IMR-90 (cell line): ENCODE measurements around the gene NFATC3. TPM values are rescaled to one million over a fixed set of nuclear protein-coding genes. Genes with fewer than 3 reads are reported as not detected.

Experiments
- ATAC-seq: fragments of 200-7000 bp; cut with Tn5 transposase; 2 replicates; pipeline ENCODE4 v1.9.1; 2020; ENCODE audit warnings: low read depth, mild to moderate bottlenecking, moderate library complexity
- BruUV-seq: library from RNA; stranded (reverse); fragments of 400-500 nt; replicated peaks from 2 replicates; lab custom pipeline; 2021; lab: Mats Ljungman, UMichigan
- CTCF ChIA-PET: fragments of 300-600 bp; formaldehyde crosslinking; extraction: SDS; loops from one replicate; lab custom pipeline; 2021; ENCODE audit warnings: antibody characterized with exemption; lab: Yijun Ruan, JAX
- POLR2A ChIA-PET: fragments of 300-600 bp; sonication (Branson Sonifier 250); formaldehyde crosslinking; loops from one replicate; lab custom pipeline; 2022; ENCODE audit warnings: antibody characterized with exemption; ENCODE audit not compliant: unreplicated experiment; lab: Charles Lee
- DNase-seq: peaks from one replicate; pipeline ENCODE4 v3.0.0; 2013
- H2AFZ ChIP-seq: replicated peaks from 2 replicates; pipeline ENCODE3; 2013; ENCODE audit warnings: low read length, mild to moderate bottlenecking; ENCODE audit not compliant: poor library complexity
- H2AK5ac ChIP-seq: 2 replicates; pipeline ENCODE4 v1.6.1; 2013; ENCODE audit warnings: low read depth, low read length, inconsistent platforms
- H2AK9ac ChIP-seq: replicated peaks from 2 replicates; pipeline ENCODE3; 2013; ENCODE audit warnings: mild to moderate bottlenecking, low read depth, low read length, moderate library complexity; ENCODE audit not compliant: poor library complexity
- H2BK120ac ChIP-seq: 2 replicates; pipeline ENCODE4 v1.6.1; 2013; ENCODE audit warnings: low read depth, low read length, inconsistent platforms
- H2BK15ac ChIP-seq: 3 replicates; pipeline ENCODE4 v1.6.1; 2013; ENCODE audit warnings: low read depth, low read length, inconsistent platforms
- H2BK20ac ChIP-seq: 2 replicates; pipeline ENCODE4 v1.6.1; 2013; ENCODE audit warnings: low read depth, mild to moderate bottlenecking, inconsistent platforms, low read length, moderate library complexity
- H2BK5ac ChIP-seq: 2 replicates; pipeline ENCODE4 v1.6.1; 2013; ENCODE audit warnings: mild to moderate bottlenecking, low read depth, low read length, inconsistent platforms; ENCODE audit not compliant: poor library complexity, severe bottlenecking
- H3K14ac ChIP-seq: replicated peaks from 2 replicates; pipeline ENCODE4 v1.6.1; 2013; ENCODE audit warnings: low read depth, low read length, inconsistent platforms
- H3K18ac ChIP-seq: 2 replicates; pipeline ENCODE4 v1.6.1; 2013; ENCODE audit warnings: low read depth, low read length, control low read depth
- H3K23ac ChIP-seq: 2 replicates; pipeline ENCODE4 v1.6.1; 2013; ENCODE audit warnings: low read depth, low read length, inconsistent platforms
- H3K27ac ChIP-seq: 2 replicates; pipeline ENCODE4 v1.5.1; 2013; ENCODE audit warnings: mild to moderate bottlenecking, control low read depth, low read length; ENCODE audit not compliant: insufficient read depth
- H3K27me3 ChIP-seq: 2 replicates; pipeline ENCODE4 v1.6.1; 2013; ENCODE audit warnings: low read length; ENCODE audit not compliant: control insufficient read depth, insufficient read depth
- H3K36me3 ChIP-seq: 2 replicates; pipeline ENCODE4 v1.6.1; 2013; ENCODE audit warnings: low read length, mixed read lengths; ENCODE audit not compliant: control insufficient read depth, insufficient read depth
- H3K4ac ChIP-seq: 2 replicates; pipeline ENCODE4 v1.6.1; 2013; ENCODE audit warnings: low read depth, low read length, inconsistent platforms
- H3K4me1 ChIP-seq: 2 replicates; pipeline ENCODE4 v1.6.1; 2013; ENCODE audit warnings: low read length, mixed read lengths; ENCODE audit not compliant: control insufficient read depth, insufficient read depth
- H3K4me2 ChIP-seq: 2 replicates; pipeline ENCODE4 v1.6.1; 2013; ENCODE audit warnings: low read depth, mild to moderate bottlenecking, control low read depth, low read length, moderate library complexity
- H3K4me3 ChIP-seq: 2 replicates; pipeline ENCODE4 v1.5.1; 2013; ENCODE audit warnings: low read depth, mild to moderate bottlenecking, control low read depth, low read length, moderate library complexity; ENCODE audit not compliant: insufficient read depth
- H3K56ac ChIP-seq: 2 replicates; pipeline ENCODE4 v1.6.1; 2013; ENCODE audit warnings: low read length, inconsistent platforms; ENCODE audit not compliant: insufficient read depth; ENCODE audit errors: extremely low read depth
- H3K79me1 ChIP-seq, 2 experiments: 2 replicates each; pipeline ENCODE4 v1.6.1; 2013; ENCODE audit warnings: low read length in 2 of 2, inconsistent platforms in 1 of 2, low read depth in 1 of 2
- H3K9ac ChIP-seq: 2 replicates; pipeline ENCODE4 v1.6.1; 2013; ENCODE audit warnings: low read depth, low read length, control low read depth
- H3K9me1 ChIP-seq: 2 replicates; pipeline ENCODE4 v1.6.1; 2013; ENCODE audit warnings: low read length, inconsistent platforms; ENCODE audit not compliant: insufficient read depth
- H3K9me3 ChIP-seq: 2 replicates; pipeline ENCODE4 v1.6.1; 2013; ENCODE audit warnings: low read length; ENCODE audit not compliant: control insufficient read depth, insufficient read depth
- H4K20me1 ChIP-seq: 2 replicates; pipeline ENCODE4 v1.6.1; 2013; ENCODE audit warnings: low read length, inconsistent platforms; ENCODE audit not compliant: insufficient read depth
- H4K5ac ChIP-seq: 2 replicates; pipeline ENCODE4 v1.6.1; 2013; ENCODE audit warnings: mild to moderate bottlenecking, low read depth, low read length, control low read depth
- H4K8ac ChIP-seq, 2 experiments: 2 replicates each; pipeline ENCODE4 v1.6.1; 2013; ENCODE audit warnings: low read depth in 2 of 2, low read length in 2 of 2, control low read depth in 1 of 2, inconsistent platforms in 1 of 2
- H4K91ac ChIP-seq: 2 replicates; pipeline ENCODE4 v1.6.1; 2013; ENCODE audit warnings: low read depth, low read length, inconsistent platforms; ENCODE audit not compliant: insufficient read depth
- BHLHE40 ChIP-seq: fragments of 150-350 bp; IDR thresholded peaks from 2 replicates; pipeline ENCODE4 v1.6.1; 2016; ENCODE audit warnings: mild to moderate bottlenecking, low read depth, low read length
- CEBPB ChIP-seq: IDR thresholded peaks from 2 replicates; pipeline ENCODE4 v1.6.1; 2012; ENCODE audit warnings: low read depth, low read length, improper control_type of control experiment
- CHD1 ChIP-seq: IDR thresholded peaks from 2 replicates; pipeline ENCODE4 v1.6.1; 2012; ENCODE audit warnings: low read depth, low read length, improper control_type of control experiment
- CTCF ChIP-seq: conservative IDR thresholded peaks from 2 replicates; pipeline ENCODE4 v1.5.1; 2012; ENCODE audit warnings: mild to moderate bottlenecking, low read depth, low read length, improper control_type of control experiment
- ELK1 ChIP-seq: fragments of 150-350 bp; IDR thresholded peaks from 2 replicates; pipeline ENCODE4 v1.6.1; 2016; ENCODE audit warnings: low read depth, mild to moderate bottlenecking, low read length, moderate library complexity, borderline replicate concordance
- FOS ChIP-seq: fragments of 150-350 bp; IDR thresholded peaks from 2 replicates; pipeline ENCODE4 v1.6.1; 2016; ENCODE audit warnings: low read depth, low read length
- MAFK ChIP-seq: IDR thresholded peaks from 2 replicates; pipeline ENCODE4 v1.6.1; 2012; ENCODE audit warnings: low read depth, low read length, improper control_type of control experiment
- MAZ ChIP-seq: IDR thresholded peaks from 2 replicates; pipeline ENCODE4 v1.6.1; 2012; ENCODE audit warnings: low read depth, mild to moderate bottlenecking, low read length, improper control_type of control experiment, moderate library complexity, borderline replicate concordance
- MXI1 ChIP-seq: IDR thresholded peaks from 2 replicates; pipeline ENCODE4 v1.6.1; 2012; ENCODE audit warnings: low read depth, mild to moderate bottlenecking, low read length, moderate library complexity, borderline replicate concordance
- NFE2L2 ChIP-seq: fragments of 150-350 bp; IDR thresholded peaks from 2 replicates; pipeline ENCODE4 v1.6.1; 2016; ENCODE audit warnings: low read depth, mild to moderate bottlenecking, low read length
- POLR2A ChIP-seq: IDR thresholded peaks from 2 replicates; pipeline ENCODE4 v1.6.1; 2012; ENCODE audit warnings: mild to moderate bottlenecking, low read depth, low read length
- SMC3 ChIP-seq: fragments of 150-350 bp; IDR thresholded peaks from 2 replicates; pipeline ENCODE4 v1.6.1; 2016; ENCODE audit warnings: low read depth, mild to moderate bottlenecking, antibody characterized with exemption, low read length, moderate library complexity
- WGBS, 2 experiments: methylation state at CpG; one replicate each; pipeline versions ENCODE4 v1.1.5 to v1.1.7; 2013; ENCODE audit warnings: missing lambda C conversion rate in 2 of 2; ENCODE audit not compliant: insufficient read length in 1 of 2; ENCODE audit errors: extremely low coverage in 2 of 2; 5-methylcytosine and 5-hydroxymethylcytosine counted together
- dilution Hi-C: fragments of 300-500 bp; cut with HindIII; formaldehyde crosslinking; loops from one replicate; pipeline ENCODE4 v1.14.3; 2018; ENCODE audit warnings: low sequenced_read_pairs; ENCODE audit not compliant: unreplicated experiment
- in situ Hi-C: fragments of 300-500 bp; cut with MboI; formaldehyde crosslinking; loops from 3 replicates; pipeline ENCODE4 v1.14.3; 2019; ENCODE audit warnings: low sequenced_read_pairs, inconsistent platforms, mixed read lengths
- intact Hi-C: fragments of 100-400 bp; cut with micrococcal nuclease; formaldehyde crosslinking; loops from 2 replicates; pipeline ENCODE4 v1.10.0; 2022
- polyA plus RNA-seq, 3 experiments: library from polyadenylated mRNA; depleted of rRNA; stranded (reverse); fragments of >200 nt; gene quantifications; 2 replicates each; pipeline ENCODE4 v1.2.3, GENCODE V29; 2012; ENCODE audit warnings: low replicate concordance in 1 of 3
- total RNA-seq: library from RNA; depleted of rRNA; stranded (reverse); fragments of >200 nt; gene quantifications from 2 replicates; pipeline ENCODE4 v1.2.3, GENCODE V29; 2012

The NFATC3 gene
- total and polyA plus RNA-seq, 2 of the 4 experiments (the other 2 are of a cell fraction), result 6.3 to 21.5 TPM

GRCh38 chr16:68134644-68135043, 49.5 kb downstream of the NFATC3 start:
- Histone ChIP-seq H4K5ac (no peak overlapping the region), H2BK5ac (no peak overlapping the region), H2AK5ac (no peak overlapping the region), H3K18ac (no peak overlapping the region), H3K27ac (no peak overlapping the region), H3K4ac (no peak overlapping the region), H3K4me2 (no peak overlapping the region), H3K56ac (no peak overlapping the region), H3K4me1 (no peaks in the 10 kb centered on the region), H4K8ac (no peak overlapping the region), H3K9me1 (0 out of 2 replicates have a peak, but pooled peaks cover 2% of the 10 kb centered on the region), H3K27me3 (no peaks in the 10 kb centered on the region), H3K23ac (no peak overlapping the region), H3K36me3 (peaks cover 4% of the 10 kb centered on the region; the same call in 1 of the 2 replicates), H3K9ac (no peak overlapping the region), H3K4me3 (no peak overlapping the region), H2BK20ac (no peak overlapping the region), H2AFZ (no peak overlapping the region), H2BK15ac (no peak overlapping the region), H3K9me3 (no peaks in the 10 kb centered on the region), H4K91ac (no peak overlapping the region), H2BK120ac (no peak overlapping the region), H2AK9ac (no peak overlapping the region), H4K20me1 (no peaks in the 10 kb centered on the region), H3K14ac (no peak overlapping the region), H3K79me1 (peaks cover 12 to 20% of the 10 kb centered on the region in 2 experiments)
- WGBS, 2 experiments, result no CpG with 5 or more reads among the region's 1 CpG
- dilution Hi-C loops, result no loop called here
- intact Hi-C loops, result loop anchor here (5.0 kb wide), 1 partner anchor 42 kb away; no protein-coding TSS in a partner anchor
- TF ChIP-seq MXI1 (no peak), NFE2L2 (no peak), CEBPB (no peak), BHLHE40 (no peak), CHD1 (no peak), POLR2A (no peak), SMC3 (no peak), FOS (no peak), MAFK (no peak), MAZ (no peak), CTCF (no peak), ELK1 (no peak)
- BruUV-seq, result no TSS peak
- in situ Hi-C loops, result no loop called here
- ATAC-seq (no peak), DNase-seq (no peak)
- POLR2A ChIA-PET, result no interaction called here
- CTCF ChIA-PET, result no interaction called here
